Measurements from ENCODE around the gene VAX1.
A peak's percentile ranks its signal among the peaks of the same experiment; 100 is the strongest.

The VAX1 gene

DNA sequence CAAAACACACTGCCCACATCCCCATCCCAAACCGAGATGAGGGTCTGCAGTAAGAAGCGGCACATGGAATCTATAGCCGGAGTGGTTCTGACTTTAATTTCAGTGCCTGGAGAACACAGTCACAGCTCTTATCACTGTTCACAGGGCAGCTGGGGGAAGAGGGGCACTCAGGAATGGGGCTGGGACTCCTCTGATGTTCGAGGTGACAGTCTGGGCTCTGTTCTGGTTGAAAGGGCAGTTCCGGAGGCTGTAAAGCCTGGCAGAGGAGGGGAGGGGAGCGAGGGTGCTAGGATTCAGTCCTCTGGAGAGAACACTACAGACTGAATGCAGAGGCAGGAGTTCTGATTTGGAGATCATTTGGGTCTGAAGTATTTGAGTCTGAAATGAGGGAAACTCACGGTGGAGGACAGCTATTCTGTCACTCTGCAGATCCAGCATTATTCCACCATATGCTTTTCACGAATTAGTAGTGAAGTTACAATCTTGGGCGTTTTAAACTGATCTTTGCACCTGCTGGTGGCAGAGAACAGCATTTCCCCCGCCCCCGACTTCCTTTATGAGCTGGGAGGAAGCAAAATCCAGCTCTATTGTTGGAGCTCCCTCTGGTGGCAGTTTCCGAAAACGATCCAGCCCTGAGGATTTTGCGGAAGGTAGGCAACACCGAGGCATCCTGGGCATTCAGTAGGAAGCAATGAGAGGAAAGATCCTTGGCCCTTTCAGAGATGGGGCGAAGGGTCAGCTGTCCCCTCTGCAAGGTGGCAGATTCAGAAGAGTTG is 36.6 kb upstream of the VAX1 start:
- Histone ChIP-seq H3K36me3 (ENCODE audit: control insufficient read depth in 5 of 5, insufficient read depth in 5 of 5, low read length in 5 of 5) (no peaks in the 10 kb centered on the region), H3K9ac (ENCODE audit: low read length in 5 of 5) (no peak overlapping the region), H3K4me3 (ENCODE audit: low read depth in 1 of 5, low read length in 5 of 5) (peak overlapping the region; percentile 58 to 72 (median 65)), H3K27ac (ENCODE audit: low read depth, low read length) (no peak overlapping the region), H3K4me1 (ENCODE audit: control insufficient read depth in 5 of 5, insufficient read depth in 5 of 5, low read length in 5 of 5) (peaks cover 3 to 16% (median 13%) of the 10 kb centered on the region in 5 donors), H3K9me3 (ENCODE audit: control insufficient read depth in 5 of 5, low read length in 5 of 5) (no peaks in the 10 kb centered on the region), H3K27me3 (ENCODE audit: control insufficient read depth in 5 of 5, insufficient read depth in 4 of 5, low read length in 5 of 5) (peaks cover 21 to 52% (median 38%) of the 10 kb centered on the region in 5 donors)

DNA sequence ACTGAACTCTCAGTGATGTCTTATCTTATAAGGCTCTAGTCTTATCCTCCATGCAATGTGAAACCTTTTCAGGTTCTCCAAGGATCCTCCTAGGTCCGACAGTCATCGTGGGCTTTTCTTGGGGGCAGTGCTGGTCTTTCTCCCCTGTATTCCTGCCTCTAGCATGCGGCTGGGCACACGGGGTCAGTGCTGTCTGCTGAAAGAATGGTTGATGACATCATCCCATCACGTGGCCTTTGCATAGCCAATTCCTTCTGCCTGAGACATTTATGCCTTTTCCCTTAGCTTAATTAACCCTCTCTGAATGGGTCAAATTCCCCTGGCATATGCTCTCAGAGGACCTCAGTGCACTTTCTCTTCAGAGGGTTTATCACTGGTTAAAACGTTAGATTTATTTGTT is 32.2 kb upstream of the VAX1 start:
- Histone ChIP-seq H3K4me1 (ENCODE audit: control insufficient read depth in 5 of 5, insufficient read depth in 5 of 5, low read length in 5 of 5) (peaks cover 0 to 32% (median 26%) of the 10 kb centered on the region in 5 donors), H3K9ac (ENCODE audit: low read length in 5 of 5) (no peak overlapping the region), H3K36me3 (ENCODE audit: control insufficient read depth in 5 of 5, insufficient read depth in 5 of 5, low read length in 5 of 5) (no peaks in the 10 kb centered on the region), H3K27ac (ENCODE audit: low read depth, low read length) (no peak overlapping the region), H3K4me3 (ENCODE audit: low read depth in 1 of 5, low read length in 5 of 5) (no peak overlapping the region), H3K27me3 (ENCODE audit: control insufficient read depth in 5 of 5, insufficient read depth in 4 of 5, low read length in 5 of 5) (peaks cover 45 to 87% (median 79%) of the 10 kb centered on the region in 5 donors), H3K9me3 (ENCODE audit: control insufficient read depth in 5 of 5, low read length in 5 of 5) (no peaks in the 10 kb centered on the region)

DNA sequence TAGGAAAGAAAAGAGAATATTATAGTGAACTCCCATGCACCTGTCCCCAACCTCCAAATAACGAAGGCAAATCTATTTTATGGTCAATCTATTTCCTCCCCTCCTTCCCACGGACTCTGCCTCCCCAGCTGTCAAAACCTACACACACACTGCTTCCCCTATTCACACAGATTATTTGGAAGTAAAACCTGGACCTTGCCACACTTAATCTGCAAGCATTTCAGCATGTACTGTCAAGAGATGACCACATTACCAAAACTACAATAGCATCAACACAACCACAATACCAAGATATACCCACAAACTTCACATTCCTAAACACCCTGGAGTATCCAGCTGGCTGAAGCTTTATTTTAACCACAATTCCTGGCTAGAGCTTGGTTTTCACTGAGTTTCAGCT is 31.4 kb upstream of the VAX1 start:
- Histone ChIP-seq H3K4me3 (ENCODE audit: low read depth in 1 of 5, low read length in 5 of 5) (no peak overlapping the region), H3K27ac (ENCODE audit: low read depth, low read length) (no peak overlapping the region), H3K36me3 (ENCODE audit: control insufficient read depth in 5 of 5, insufficient read depth in 5 of 5, low read length in 5 of 5) (no peaks in the 10 kb centered on the region), H3K9ac (ENCODE audit: low read length in 5 of 5) (no peak overlapping the region), H3K4me1 (ENCODE audit: control insufficient read depth in 5 of 5, insufficient read depth in 5 of 5, low read length in 5 of 5) (peaks cover 0 to 31% (median 26%) of the 10 kb centered on the region in 5 donors), H3K9me3 (ENCODE audit: control insufficient read depth in 5 of 5, low read length in 5 of 5) (no peaks in the 10 kb centered on the region), H3K27me3 (ENCODE audit: control insufficient read depth in 5 of 5, insufficient read depth in 4 of 5, low read length in 5 of 5) (peaks cover 52 to 94% (median 86%) of the 10 kb centered on the region in 5 donors)

DNA sequence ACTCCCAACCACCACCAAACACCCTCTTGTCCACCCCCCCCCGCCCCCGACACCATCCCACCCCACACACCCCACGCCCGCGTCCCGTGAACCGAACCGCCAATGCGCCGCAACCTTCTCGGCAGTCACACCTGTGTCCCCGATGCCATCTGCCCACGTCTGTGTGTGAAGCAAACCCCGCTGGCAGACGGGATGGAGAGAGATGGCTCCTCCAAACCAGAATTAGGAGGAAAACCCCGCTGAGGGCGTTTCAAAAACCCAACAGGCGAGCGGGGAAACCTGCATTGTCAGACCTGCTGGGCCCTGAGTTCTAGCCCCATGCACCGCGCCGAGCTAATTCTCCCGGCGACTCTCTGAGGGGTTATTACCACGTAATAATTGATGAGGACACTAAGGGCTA is 30.7 kb upstream of the VAX1 start:
- Histone ChIP-seq H3K9ac (ENCODE audit: low read length in 5 of 5) (no peak overlapping the region), H3K4me1 (ENCODE audit: control insufficient read depth in 5 of 5, insufficient read depth in 5 of 5, low read length in 5 of 5) (peaks cover 0 to 31% (median 27%) of the 10 kb centered on the region in 5 donors), H3K9me3 (ENCODE audit: control insufficient read depth in 5 of 5, low read length in 5 of 5) (no peaks in the 10 kb centered on the region), H3K36me3 (ENCODE audit: control insufficient read depth in 5 of 5, insufficient read depth in 5 of 5, low read length in 5 of 5) (no peaks in the 10 kb centered on the region), H3K4me3 (ENCODE audit: low read depth in 1 of 5, low read length in 5 of 5) (no peak overlapping the region), H3K27me3 (ENCODE audit: control insufficient read depth in 5 of 5, insufficient read depth in 4 of 5, low read length in 5 of 5) (peaks cover 52 to 95% (median 86%) of the 10 kb centered on the region in 5 donors), H3K27ac (ENCODE audit: low read depth, low read length) (no peak overlapping the region)

DNA sequence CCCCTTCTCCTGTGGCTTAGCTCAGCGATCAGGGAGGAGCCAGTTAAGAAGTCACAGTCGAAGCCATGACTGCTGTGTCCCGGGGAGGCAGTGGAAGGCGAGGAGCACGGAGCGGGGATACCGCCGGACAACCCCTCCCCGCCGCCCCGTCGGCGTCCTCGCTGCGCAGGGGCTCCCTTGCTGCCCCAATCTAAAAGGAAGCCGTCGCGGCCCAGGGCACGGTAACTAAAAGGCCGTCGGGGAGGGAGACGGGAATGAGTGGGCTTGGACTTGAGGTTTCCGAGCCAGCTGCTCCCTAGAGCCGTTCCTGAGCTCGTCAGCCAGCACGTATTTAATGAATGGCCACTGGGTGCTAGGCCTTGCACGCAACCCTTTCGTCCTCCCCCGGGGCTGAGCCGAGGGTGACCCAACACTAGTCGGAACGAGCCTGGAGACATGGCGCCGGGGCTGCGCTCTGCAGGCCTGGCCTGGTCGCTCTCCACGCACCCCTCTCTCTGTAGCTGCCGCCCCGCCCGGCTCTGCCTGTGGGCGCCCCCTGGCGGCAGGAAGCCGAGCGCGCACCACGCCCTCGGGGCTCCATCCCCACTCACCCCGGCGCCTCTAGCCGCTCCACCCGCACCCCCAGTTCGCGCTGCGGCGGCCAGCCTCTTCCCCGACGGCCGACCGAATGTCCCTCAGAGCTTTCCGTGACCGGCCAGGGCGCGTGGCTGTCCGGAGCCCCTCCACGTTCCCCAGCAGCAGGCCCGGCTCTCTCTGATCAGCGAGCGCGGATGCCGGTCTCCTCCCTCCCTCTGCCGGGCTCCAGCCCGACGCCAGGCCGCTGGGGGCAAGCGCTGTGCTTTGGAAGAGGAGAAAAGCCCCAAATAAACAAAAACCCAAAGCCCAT is 30.0 kb upstream of the VAX1 start:
- Histone ChIP-seq H3K36me3 (ENCODE audit: control insufficient read depth in 5 of 5, insufficient read depth in 5 of 5, low read length in 5 of 5) (no peaks in the 10 kb centered on the region), H3K27ac (ENCODE audit: low read depth, low read length) (no peak overlapping the region), H3K9me3 (ENCODE audit: control insufficient read depth in 5 of 5, low read length in 5 of 5) (no peaks in the 10 kb centered on the region), H3K4me1 (ENCODE audit: control insufficient read depth in 5 of 5, insufficient read depth in 5 of 5, low read length in 5 of 5) (peaks cover 0 to 37% (median 34%) of the 10 kb centered on the region in 5 donors), H3K9ac (ENCODE audit: low read length in 5 of 5) (peak overlapping the region in 1 of 5 donors; percentile 21), H3K27me3 (ENCODE audit: control insufficient read depth in 5 of 5, insufficient read depth in 4 of 5, low read length in 5 of 5) (peaks cover 55 to 95% (median 86%) of the 10 kb centered on the region in 5 donors), H3K4me3 (ENCODE audit: low read depth in 1 of 5, low read length in 5 of 5) (peak overlapping the region; percentile 39 to 61 (median 59))

DNA sequence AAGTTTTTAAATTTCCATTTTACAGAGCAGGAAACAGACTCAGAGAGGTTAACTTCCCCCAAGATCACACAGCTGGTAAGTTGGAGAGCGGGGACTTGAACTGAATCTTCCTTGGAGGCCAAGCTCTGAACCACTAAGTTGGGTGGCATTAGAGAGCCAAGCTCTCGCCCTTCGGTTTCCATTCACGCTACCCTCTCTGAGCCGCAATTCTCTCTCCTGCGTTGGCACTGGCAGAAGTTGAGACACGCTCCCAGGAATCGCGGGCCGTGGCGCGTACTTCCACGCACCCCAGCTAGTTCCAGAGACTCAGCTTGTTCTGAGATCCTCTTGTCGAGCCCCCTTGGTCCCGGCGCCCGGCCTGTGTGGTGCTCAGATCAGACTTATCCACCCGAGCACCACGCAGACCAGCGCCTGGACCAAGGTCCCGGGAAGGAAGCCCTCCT is 29.3 kb upstream of the VAX1 start:
- Histone ChIP-seq H3K27me3 (ENCODE audit: control insufficient read depth in 5 of 5, insufficient read depth in 4 of 5, low read length in 5 of 5) (peaks cover 57 to 96% (median 91%) of the 10 kb centered on the region in 5 donors), H3K27ac (ENCODE audit: low read depth, low read length) (no peak overlapping the region), H3K9ac (ENCODE audit: low read length in 5 of 5) (peak overlapping the region in 1 of 5 donors; percentile 21), H3K9me3 (ENCODE audit: control insufficient read depth in 5 of 5, low read length in 5 of 5) (no peaks in the 10 kb centered on the region), H3K36me3 (ENCODE audit: control insufficient read depth in 5 of 5, insufficient read depth in 5 of 5, low read length in 5 of 5) (no peaks in the 10 kb centered on the region), H3K4me3 (ENCODE audit: low read depth in 1 of 5, low read length in 5 of 5) (peak overlapping the region in 2 of 5 donors; percentile 59 to 60), H3K4me1 (ENCODE audit: control insufficient read depth in 5 of 5, insufficient read depth in 5 of 5, low read length in 5 of 5) (peaks cover 0 to 43% (median 39%) of the 10 kb centered on the region in 5 donors)

DNA sequence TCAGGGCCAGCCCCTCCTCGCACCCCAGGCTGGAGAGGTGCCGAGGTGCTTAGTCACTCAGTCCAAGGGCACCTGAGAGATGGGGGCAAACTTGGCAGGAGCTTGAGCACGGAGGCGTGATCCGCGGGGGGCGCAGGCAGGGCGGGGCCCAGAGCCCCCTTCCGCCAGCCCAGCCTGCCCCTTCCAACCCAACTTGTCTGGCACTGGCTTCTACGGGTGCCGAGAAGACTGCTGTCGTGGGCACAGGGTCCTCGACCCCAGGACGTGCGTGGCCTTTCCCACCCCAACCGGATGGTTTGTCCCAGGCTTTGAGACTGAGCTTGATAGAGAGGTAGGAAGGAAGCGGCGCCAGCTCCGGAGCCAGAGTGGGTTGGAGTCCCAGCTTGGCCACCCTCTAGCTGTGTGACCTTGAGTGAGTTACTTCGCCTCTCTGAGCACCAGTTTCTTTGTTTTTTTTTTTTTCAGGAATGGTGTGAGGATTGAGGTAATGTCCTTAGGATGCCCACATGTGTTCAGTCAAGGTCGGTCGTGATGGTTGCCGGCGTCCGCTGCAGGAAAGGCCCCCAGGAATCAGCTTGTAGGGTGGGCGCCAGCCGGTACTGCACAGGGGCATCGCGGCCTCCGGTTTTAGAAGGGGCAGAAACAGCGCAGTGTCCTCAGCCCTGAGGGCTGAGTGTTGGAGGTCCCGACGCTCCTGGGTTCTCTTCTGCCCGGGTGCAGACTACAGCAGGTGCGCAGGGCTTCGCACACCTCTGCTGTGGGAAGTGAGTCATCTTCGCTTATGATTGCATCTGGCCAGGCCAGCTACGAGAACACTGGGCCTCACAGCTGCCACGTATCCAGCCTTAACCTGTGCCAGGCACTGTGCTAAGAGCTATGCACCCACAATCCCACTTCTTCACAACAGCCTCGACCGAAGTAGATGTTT is 28.6 kb upstream of the VAX1 start:
- peaks cover 63 to 97% (median 92%) of the 10 kb centered on the region in 5 donors for H3K27me3 ChIP-seq (ENCODE audit: control insufficient read depth in 5 of 5, insufficient read depth in 4 of 5, low read length in 5 of 5)
- no peak overlapping the region for H3K4me3 ChIP-seq (ENCODE audit: low read depth in 1 of 5, low read length in 5 of 5)

DNA sequence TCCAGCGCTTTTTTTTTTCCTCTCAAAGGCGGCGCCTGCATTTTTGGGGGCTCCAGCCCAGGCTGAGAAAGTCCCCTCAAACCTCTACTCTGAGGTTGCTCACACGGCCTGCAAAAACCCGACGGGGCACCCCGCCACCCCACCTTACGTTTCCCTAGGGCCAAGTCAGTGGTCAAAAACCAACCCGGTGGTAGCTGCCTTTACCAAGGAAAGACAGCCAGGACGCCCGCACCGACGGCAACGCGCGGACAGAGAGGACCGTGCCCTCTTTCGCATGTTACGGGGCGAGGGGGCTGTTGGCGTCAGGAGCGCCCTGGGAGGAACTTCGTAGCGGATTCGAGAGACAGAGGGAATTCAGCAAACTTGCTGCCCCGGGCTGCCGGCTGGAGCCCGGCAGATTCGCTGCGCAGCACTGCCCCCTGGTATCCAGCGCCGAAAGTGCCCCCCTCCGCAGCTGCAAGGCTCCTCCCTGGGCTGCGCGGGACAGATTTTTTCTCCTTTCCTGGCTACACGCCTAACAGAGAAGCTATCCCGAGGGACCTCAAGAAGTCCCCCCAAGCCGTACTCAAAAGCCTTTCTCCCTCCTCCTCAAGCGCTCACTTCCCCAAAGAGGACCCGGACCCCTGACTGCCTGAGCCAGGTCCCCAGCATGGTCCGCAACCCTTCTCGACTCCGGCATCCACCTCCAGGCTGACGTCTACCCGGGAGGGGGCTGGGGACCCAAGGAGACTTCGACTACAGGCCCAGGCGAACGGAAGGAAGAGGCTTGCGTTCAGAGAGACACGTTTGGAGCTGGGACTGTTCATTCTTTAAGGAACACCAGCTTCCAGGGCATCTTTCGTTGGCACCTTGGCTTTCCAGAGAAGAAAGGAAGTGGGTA is 27.7 kb upstream of the VAX1 start:
- H3K9me3 ChIP-seq (ENCODE audit: control insufficient read depth in 5 of 5, low read length in 5 of 5) = no peaks in the 10 kb centered on the region
- peak overlapping the region; percentile 49 to 60 (median 57) for H3K4me3 ChIP-seq (ENCODE audit: low read depth in 1 of 5, low read length in 5 of 5)
- peaks cover 0 to 47% (median 42%) of the 10 kb centered on the region in 5 donors for H3K4me1 ChIP-seq (ENCODE audit: control insufficient read depth in 5 of 5, insufficient read depth in 5 of 5, low read length in 5 of 5)
- no peak overlapping the region for H3K27ac ChIP-seq (ENCODE audit: low read depth, low read length)
- peaks cover 67 to 96% (median 92%) of the 10 kb centered on the region in 5 donors for H3K27me3 ChIP-seq (ENCODE audit: control insufficient read depth in 5 of 5, insufficient read depth in 4 of 5, low read length in 5 of 5)
- no peaks in the 10 kb centered on the region for H3K36me3 ChIP-seq (ENCODE audit: control insufficient read depth in 5 of 5, insufficient read depth in 5 of 5, low read length in 5 of 5)
- H3K9ac ChIP-seq (ENCODE audit: low read length in 5 of 5) = no peak overlapping the region

More for the DNA sequence above, 28.6 kb upstream of the VAX1 start:
- H3K9ac ChIP-seq (ENCODE audit: low read length in 5 of 5) = no peak overlapping the region
- peaks cover 0 to 47% (median 42%) of the 10 kb centered on the region in 5 donors for H3K4me1 ChIP-seq (ENCODE audit: control insufficient read depth in 5 of 5, insufficient read depth in 5 of 5, low read length in 5 of 5)
- H3K36me3 ChIP-seq (ENCODE audit: control insufficient read depth in 5 of 5, insufficient read depth in 5 of 5, low read length in 5 of 5) = no peaks in the 10 kb centered on the region
- no peak overlapping the region for H3K27ac ChIP-seq (ENCODE audit: low read depth, low read length)
- H3K9me3 ChIP-seq (ENCODE audit: control insufficient read depth in 5 of 5, low read length in 5 of 5) = no peaks in the 10 kb centered on the region

Data from subcutaneous abdominal adipose tissue (tissue), 5 donors.